IMR-90 (cell line): ENCODE data around the gene RGMB. TPM values are rescaled to one million over a fixed set of nuclear protein-coding genes. Genes with fewer than 3 reads are reported as not detected.

Source experiments
- ATAC-seq: fragments of 200-7000 bp; cut with Tn5 transposase; 2 replicates; pipeline ENCODE4 v1.9.1; 2020; ENCODE audit warnings: low read depth, mild to moderate bottlenecking, moderate library complexity
- BruUV-seq: library from RNA; stranded (reverse); fragments of 400-500 nt; replicated peaks from 2 replicates; lab custom pipeline; 2021; lab: Mats Ljungman, UMichigan
- CTCF ChIA-PET: fragments of 300-600 bp; formaldehyde crosslinking; extraction: SDS; loops from one replicate; lab custom pipeline; 2021; ENCODE audit warnings: antibody characterized with exemption; lab: Yijun Ruan, JAX
- POLR2A ChIA-PET: fragments of 300-600 bp; sonication (Branson Sonifier 250); formaldehyde crosslinking; loops from one replicate; lab custom pipeline; 2022; ENCODE audit warnings: antibody characterized with exemption; ENCODE audit not compliant: unreplicated experiment; lab: Charles Lee
- DNase-seq: peaks from one replicate; pipeline ENCODE4 v3.0.0; 2013
- H2AFZ ChIP-seq: replicated peaks from 2 replicates; pipeline ENCODE3; 2013; ENCODE audit warnings: low read length, mild to moderate bottlenecking; ENCODE audit not compliant: poor library complexity
- H2AK5ac ChIP-seq: 2 replicates; pipeline ENCODE4 v1.6.1; 2013; ENCODE audit warnings: low read depth, low read length, inconsistent platforms
- H2AK9ac ChIP-seq: replicated peaks from 2 replicates; pipeline ENCODE3; 2013; ENCODE audit warnings: mild to moderate bottlenecking, low read depth, low read length, moderate library complexity; ENCODE audit not compliant: poor library complexity
- H2BK120ac ChIP-seq: 2 replicates; pipeline ENCODE4 v1.6.1; 2013; ENCODE audit warnings: low read depth, low read length, inconsistent platforms
- H2BK15ac ChIP-seq: 3 replicates; pipeline ENCODE4 v1.6.1; 2013; ENCODE audit warnings: low read depth, low read length, inconsistent platforms
- H2BK20ac ChIP-seq: 2 replicates; pipeline ENCODE4 v1.6.1; 2013; ENCODE audit warnings: low read depth, mild to moderate bottlenecking, inconsistent platforms, low read length, moderate library complexity
- H2BK5ac ChIP-seq: 2 replicates; pipeline ENCODE4 v1.6.1; 2013; ENCODE audit warnings: mild to moderate bottlenecking, low read depth, low read length, inconsistent platforms; ENCODE audit not compliant: poor library complexity, severe bottlenecking
- H3K14ac ChIP-seq: replicated peaks from 2 replicates; pipeline ENCODE4 v1.6.1; 2013; ENCODE audit warnings: low read depth, low read length, inconsistent platforms
- H3K18ac ChIP-seq: 2 replicates; pipeline ENCODE4 v1.6.1; 2013; ENCODE audit warnings: low read depth, low read length, control low read depth
- H3K23ac ChIP-seq: 2 replicates; pipeline ENCODE4 v1.6.1; 2013; ENCODE audit warnings: low read depth, low read length, inconsistent platforms
- H3K27ac ChIP-seq: 2 replicates; pipeline ENCODE4 v1.5.1; 2013; ENCODE audit warnings: mild to moderate bottlenecking, control low read depth, low read length; ENCODE audit not compliant: insufficient read depth
- H3K27me3 ChIP-seq: 2 replicates; pipeline ENCODE4 v1.6.1; 2013; ENCODE audit warnings: low read length; ENCODE audit not compliant: control insufficient read depth, insufficient read depth
- H3K36me3 ChIP-seq: 2 replicates; pipeline ENCODE4 v1.6.1; 2013; ENCODE audit warnings: low read length, mixed read lengths; ENCODE audit not compliant: control insufficient read depth, insufficient read depth
- H3K4ac ChIP-seq: 2 replicates; pipeline ENCODE4 v1.6.1; 2013; ENCODE audit warnings: low read depth, low read length, inconsistent platforms
- H3K4me1 ChIP-seq: 2 replicates; pipeline ENCODE4 v1.6.1; 2013; ENCODE audit warnings: low read length, mixed read lengths; ENCODE audit not compliant: control insufficient read depth, insufficient read depth
- H3K4me2 ChIP-seq: 2 replicates; pipeline ENCODE4 v1.6.1; 2013; ENCODE audit warnings: low read depth, mild to moderate bottlenecking, control low read depth, low read length, moderate library complexity
- H3K4me3 ChIP-seq: 2 replicates; pipeline ENCODE4 v1.5.1; 2013; ENCODE audit warnings: low read depth, mild to moderate bottlenecking, control low read depth, low read length, moderate library complexity; ENCODE audit not compliant: insufficient read depth
- H3K56ac ChIP-seq: 2 replicates; pipeline ENCODE4 v1.6.1; 2013; ENCODE audit warnings: low read length, inconsistent platforms; ENCODE audit not compliant: insufficient read depth; ENCODE audit errors: extremely low read depth
- H3K79me1 ChIP-seq, 2 experiments: 2 replicates each; pipeline ENCODE4 v1.6.1; 2013; ENCODE audit warnings: low read length in 2 of 2, inconsistent platforms in 1 of 2, low read depth in 1 of 2
- H3K9ac ChIP-seq: 2 replicates; pipeline ENCODE4 v1.6.1; 2013; ENCODE audit warnings: low read depth, low read length, control low read depth
- H3K9me1 ChIP-seq: 2 replicates; pipeline ENCODE4 v1.6.1; 2013; ENCODE audit warnings: low read length, inconsistent platforms; ENCODE audit not compliant: insufficient read depth
- H3K9me3 ChIP-seq: 2 replicates; pipeline ENCODE4 v1.6.1; 2013; ENCODE audit warnings: low read length; ENCODE audit not compliant: control insufficient read depth, insufficient read depth
- H4K20me1 ChIP-seq: 2 replicates; pipeline ENCODE4 v1.6.1; 2013; ENCODE audit warnings: low read length, inconsistent platforms; ENCODE audit not compliant: insufficient read depth
- H4K5ac ChIP-seq: 2 replicates; pipeline ENCODE4 v1.6.1; 2013; ENCODE audit warnings: mild to moderate bottlenecking, low read depth, low read length, control low read depth
- H4K8ac ChIP-seq, 2 experiments: 2 replicates each; pipeline ENCODE4 v1.6.1; 2013; ENCODE audit warnings: low read depth in 2 of 2, low read length in 2 of 2, control low read depth in 1 of 2, inconsistent platforms in 1 of 2
- H4K91ac ChIP-seq: 2 replicates; pipeline ENCODE4 v1.6.1; 2013; ENCODE audit warnings: low read depth, low read length, inconsistent platforms; ENCODE audit not compliant: insufficient read depth
- BHLHE40 ChIP-seq: fragments of 150-350 bp; IDR thresholded peaks from 2 replicates; pipeline ENCODE4 v1.6.1; 2016; ENCODE audit warnings: mild to moderate bottlenecking, low read depth, low read length
- CEBPB ChIP-seq: IDR thresholded peaks from 2 replicates; pipeline ENCODE4 v1.6.1; 2012; ENCODE audit warnings: low read depth, low read length, improper control_type of control experiment
- CHD1 ChIP-seq: IDR thresholded peaks from 2 replicates; pipeline ENCODE4 v1.6.1; 2012; ENCODE audit warnings: low read depth, low read length, improper control_type of control experiment
- FOS ChIP-seq: fragments of 150-350 bp; IDR thresholded peaks from 2 replicates; pipeline ENCODE4 v1.6.1; 2016; ENCODE audit warnings: low read depth, low read length
- MAFK ChIP-seq: IDR thresholded peaks from 2 replicates; pipeline ENCODE4 v1.6.1; 2012; ENCODE audit warnings: low read depth, low read length, improper control_type of control experiment
- MAZ ChIP-seq: IDR thresholded peaks from 2 replicates; pipeline ENCODE4 v1.6.1; 2012; ENCODE audit warnings: low read depth, mild to moderate bottlenecking, low read length, improper control_type of control experiment, moderate library complexity, borderline replicate concordance
- MXI1 ChIP-seq: IDR thresholded peaks from 2 replicates; pipeline ENCODE4 v1.6.1; 2012; ENCODE audit warnings: low read depth, mild to moderate bottlenecking, low read length, moderate library complexity, borderline replicate concordance
- NFE2L2 ChIP-seq: fragments of 150-350 bp; IDR thresholded peaks from 2 replicates; pipeline ENCODE4 v1.6.1; 2016; ENCODE audit warnings: low read depth, mild to moderate bottlenecking, low read length
- POLR2A ChIP-seq: IDR thresholded peaks from 2 replicates; pipeline ENCODE4 v1.6.1; 2012; ENCODE audit warnings: mild to moderate bottlenecking, low read depth, low read length
- RAD21 ChIP-seq: IDR thresholded peaks from 2 replicates; pipeline ENCODE4 v1.6.1; 2012; ENCODE audit warnings: low read length, improper control_type of control experiment
- RCOR1 ChIP-seq: IDR thresholded peaks from 2 replicates; pipeline ENCODE4 v1.6.1; 2012; ENCODE audit warnings: mild to moderate bottlenecking, low read length, improper control_type of control experiment; ENCODE audit not compliant: insufficient replicate concordance
- RFX5 ChIP-seq: IDR thresholded peaks from 2 replicates; pipeline ENCODE4 v1.8.0; 2012; ENCODE audit warnings: low read depth, mild to moderate bottlenecking, low read length, moderate library complexity
- SMC3 ChIP-seq: fragments of 150-350 bp; IDR thresholded peaks from 2 replicates; pipeline ENCODE4 v1.6.1; 2016; ENCODE audit warnings: low read depth, mild to moderate bottlenecking, antibody characterized with exemption, low read length, moderate library complexity
- WGBS, 2 experiments: methylation state at CpG; one replicate each; pipeline versions ENCODE4 v1.1.5 to v1.1.7; 2013; ENCODE audit warnings: missing lambda C conversion rate in 2 of 2; ENCODE audit not compliant: insufficient read length in 1 of 2; ENCODE audit errors: extremely low coverage in 2 of 2; 5-methylcytosine and 5-hydroxymethylcytosine counted together
- dilution Hi-C: fragments of 300-500 bp; cut with HindIII; formaldehyde crosslinking; loops from one replicate; pipeline ENCODE4 v1.14.3; 2018; ENCODE audit warnings: low sequenced_read_pairs; ENCODE audit not compliant: unreplicated experiment
- in situ Hi-C: fragments of 300-500 bp; cut with MboI; formaldehyde crosslinking; loops from 3 replicates; pipeline ENCODE4 v1.14.3; 2019; ENCODE audit warnings: low sequenced_read_pairs, inconsistent platforms, mixed read lengths
- intact Hi-C: fragments of 100-400 bp; cut with micrococcal nuclease; formaldehyde crosslinking; loops from 2 replicates; pipeline ENCODE4 v1.10.0; 2022
- polyA plus RNA-seq, 3 experiments: library from polyadenylated mRNA; depleted of rRNA; stranded (reverse); fragments of >200 nt; gene quantifications; 2 replicates each; pipeline ENCODE4 v1.2.3, GENCODE V29; 2012; ENCODE audit warnings: low replicate concordance in 1 of 3
- total RNA-seq: library from RNA; depleted of rRNA; stranded (reverse); fragments of >200 nt; gene quantifications from 2 replicates; pipeline ENCODE4 v1.2.3, GENCODE V29; 2012
- TF ChIP-seq, protein P1 (sequence below): fragments of 150-350 bp; IDR thresholded peaks from 2 replicates; pipeline ENCODE4 v1.6.1; 2017; ENCODE audit warnings: mild to moderate bottlenecking, antibody characterized with exemption, low read length, low read depth
- TF ChIP-seq, protein P2 (sequence below): conservative IDR thresholded peaks from 2 replicates; pipeline ENCODE4 v1.5.1; 2012; ENCODE audit warnings: mild to moderate bottlenecking, low read depth, low read length, improper control_type of control experiment

RGMB gene
- total and polyA plus RNA-seq, 2 of the 4 experiments (the other 2 are of a cell fraction) = 74.4 to 129 TPM

DNA sequence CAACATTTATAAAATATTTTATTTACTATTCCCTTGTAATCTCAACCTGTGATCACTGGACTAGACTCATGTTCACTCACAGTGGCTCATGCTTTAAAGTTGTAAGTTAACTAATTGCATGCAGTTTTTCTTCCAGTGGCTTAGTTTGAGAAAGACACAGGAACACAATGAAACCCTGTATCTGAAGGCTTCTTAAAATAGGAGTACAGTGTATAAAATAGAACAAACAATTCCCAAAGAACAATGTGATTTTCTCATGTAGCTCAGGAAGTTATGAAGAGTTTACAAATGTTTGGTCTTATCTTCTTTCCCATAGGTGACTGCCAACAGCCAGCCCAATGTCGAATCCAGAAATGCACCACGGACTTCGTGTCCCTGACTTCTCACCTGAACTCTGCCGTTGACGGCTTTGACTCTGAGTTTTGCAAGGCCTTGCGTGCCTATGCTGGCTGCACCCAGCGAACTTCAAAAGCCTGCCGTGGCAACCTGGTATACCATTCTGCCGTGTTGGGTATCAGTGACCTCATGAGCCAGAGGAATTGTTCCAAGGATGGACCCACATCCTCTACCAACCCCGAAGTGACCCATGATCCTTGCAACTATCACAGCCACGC lies 5.9 kb downstream of the RGMB start:
- no peak overlapping the region for H3K9ac ChIP-seq
- DNase-seq (no peak), ATAC-seq (no peak)
- TF ChIP-seq RFX5 = no peak
- no peak for TF ChIP-seq CHD1
- TF ChIP-seq BHLHE40 = no peak
- TF ChIP-seq, protein P1, sequence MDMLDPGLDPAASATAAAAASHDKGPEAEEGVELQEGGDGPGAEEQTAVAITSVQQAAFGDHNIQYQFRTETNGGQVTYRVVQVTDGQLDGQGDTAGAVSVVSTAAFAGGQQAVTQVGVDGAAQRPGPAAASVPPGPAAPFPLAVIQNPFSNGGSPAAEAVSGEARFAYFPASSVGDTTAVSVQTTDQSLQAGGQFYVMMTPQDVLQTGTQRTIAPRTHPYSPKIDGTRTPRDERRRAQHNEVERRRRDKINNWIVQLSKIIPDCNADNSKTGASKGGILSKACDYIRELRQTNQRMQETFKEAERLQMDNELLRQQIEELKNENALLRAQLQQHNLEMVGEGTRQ = no peak
- no peak for TF ChIP-seq RCOR1
- no peak for TF ChIP-seq CEBPB
- TF ChIP-seq FOS = no peak
- no peak for TF ChIP-seq RAD21
- no peak for TF ChIP-seq MAFK
- TF ChIP-seq MAZ = no peak
- no peak for TF ChIP-seq NFE2L2
- no peak for TF ChIP-seq SMC3
- TF ChIP-seq, protein P2, sequence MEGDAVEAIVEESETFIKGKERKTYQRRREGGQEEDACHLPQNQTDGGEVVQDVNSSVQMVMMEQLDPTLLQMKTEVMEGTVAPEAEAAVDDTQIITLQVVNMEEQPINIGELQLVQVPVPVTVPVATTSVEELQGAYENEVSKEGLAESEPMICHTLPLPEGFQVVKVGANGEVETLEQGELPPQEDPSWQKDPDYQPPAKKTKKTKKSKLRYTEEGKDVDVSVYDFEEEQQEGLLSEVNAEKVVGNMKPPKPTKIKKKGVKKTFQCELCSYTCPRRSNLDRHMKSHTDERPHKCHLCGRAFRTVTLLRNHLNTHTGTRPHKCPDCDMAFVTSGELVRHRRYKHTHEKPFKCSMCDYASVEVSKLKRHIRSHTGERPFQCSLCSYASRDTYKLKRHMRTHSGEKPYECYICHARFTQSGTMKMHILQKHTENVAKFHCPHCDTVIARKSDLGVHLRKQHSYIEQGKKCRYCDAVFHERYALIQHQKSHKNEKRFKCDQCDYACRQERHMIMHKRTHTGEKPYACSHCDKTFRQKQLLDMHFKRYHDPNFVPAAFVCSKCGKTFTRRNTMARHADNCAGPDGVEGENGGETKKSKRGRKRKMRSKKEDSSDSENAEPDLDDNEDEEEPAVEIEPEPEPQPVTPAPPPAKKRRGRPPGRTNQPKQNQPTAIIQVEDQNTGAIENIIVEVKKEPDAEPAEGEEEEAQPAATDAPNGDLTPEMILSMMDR = no peak
- TF ChIP-seq POLR2A = no peak
- TF ChIP-seq MXI1 = no peak

More for the DNA sequence above, 5.9 kb downstream of the RGMB start:
- Histone ChIP-seq H3K4me1 (peaks cover 24% of the 10 kb centered on the region), H3K27ac (peak overlapping the region; percentile 4; the same call in 1 of the 2 replicates), H4K91ac (no peak overlapping the region), H3K9me1 (peaks cover 23% of the 10 kb centered on the region), H3K56ac (no peak overlapping the region), H4K20me1 (peaks cover 96% of the 10 kb centered on the region), H3K9me3 (no peaks in the 10 kb centered on the region), H3K4ac (no peak overlapping the region), H3K36me3 (peaks cover 34% of the 10 kb centered on the region), H3K4me3 (peak overlapping the region; percentile 5; the same call in 1 of the 2 replicates), H3K18ac (no peak overlapping the region), H3K79me1 (peaks cover 0 to 26% of the 10 kb centered on the region in 2 experiments; a peak in 3 of 4 replicates), H2BK15ac (no peak overlapping the region), H4K5ac (peak overlapping the region; percentile 31; the same call in 1 of the 2 replicates), H2AK9ac (no peak overlapping the region), H3K23ac (no peak overlapping the region), H2AFZ (no peak overlapping the region), H2AK5ac (0 out of 2 replicates have a peak overlapping the region, but pooled peaks have one; percentile 11), H2BK5ac (peak overlapping the region; percentile 15), H3K4me2 (peak overlapping the region; percentile 57), H2BK20ac (no peak overlapping the region), H3K27me3 (no peaks in the 10 kb centered on the region), H2BK120ac (no peak overlapping the region), H3K14ac (peak overlapping the region; percentile 32), H4K8ac (no peak overlapping the region)
- in situ Hi-C loops = loop anchor here (10.0 to 25.0 kb wide), 2 partner anchors 1242 to 1595 kb away; partner anchors contain the start of gene RIOK2
- ChIA-PET POLR2A (no interaction called here), CTCF (no interaction called here)
- 94% methylated on average over 5 of the region's 11 CpGs; no CpG with 5 or more reads in 1 of the 2 experiments for WGBS, 2 experiments
- dilution Hi-C loops = no loop called here
- BruUV-seq = no TSS peak
- intact Hi-C loops = loop anchor here (10.0 kb wide), 1 partner anchor 255 kb away; no protein-coding TSS in a partner anchor
